Smooth muscle cell (in vitro differentiated cells): Measurements from ENCODE around the gene PIWIL4. TPM values are rescaled to one million over a fixed set of nuclear protein-coding genes. Genes with fewer than 3 reads are reported as not detected.

Source experiments
- DNase-seq: peaks from one replicate; lab custom pipeline; 2025; ENCODE audit not compliant: unreplicated experiment; lab: John Stamatoyannopoulos, UW
- H2AFZ ChIP-seq: fragments of 200-600 bp; sonication (generic); 2 replicates; pipeline ENCODE4 v1.6.0; 2016; ENCODE audit warnings: antibody characterized with exemption, low read depth, mild to moderate bottlenecking
- H3F3A ChIP-seq: fragments of 200-600 bp; sonication (generic); 2 replicates; pipeline ENCODE4 v1.6.0; 2017; ENCODE audit warnings: antibody characterized with exemption, low read depth
- H3K27ac ChIP-seq: fragments of 200-600 bp; sonication (generic); 2 replicates; pipeline ENCODE4 v1.5.1; 2016; ENCODE audit warnings: low read depth, mild to moderate bottlenecking
- H3K27me3 ChIP-seq: fragments of 200-600 bp; sonication (generic); 2 replicates; pipeline ENCODE4 v1.6.1; 2016; ENCODE audit warnings: low read depth, mild to moderate bottlenecking
- H3K36me3 ChIP-seq: fragments of 200-600 bp; sonication (generic); 2 replicates; pipeline ENCODE4 v1.5.1; 2016; ENCODE audit warnings: low read depth
- H3K4me1 ChIP-seq: fragments of 200-600 bp; sonication (generic); 2 replicates; pipeline ENCODE4 v1.5.1; 2016; ENCODE audit warnings: low read depth
- H3K4me2 ChIP-seq: fragments of 200-600 bp; sonication (generic); 2 replicates; pipeline ENCODE4 v1.6.0; 2016; ENCODE audit warnings: mild to moderate bottlenecking
- H3K4me3 ChIP-seq: fragments of 200-600 bp; sonication (generic); 2 replicates; pipeline ENCODE4 v1.5.1; 2016; ENCODE audit warnings: mild to moderate bottlenecking
- H3K79me2 ChIP-seq: fragments of 200-600 bp; sonication (generic); 2 replicates; pipeline ENCODE4 v1.6.0; 2016; ENCODE audit warnings: low read depth, mild to moderate bottlenecking
- H3K9ac ChIP-seq: fragments of 200-600 bp; sonication (generic); 2 replicates; pipeline ENCODE4 v1.6.0; 2016; ENCODE audit warnings: low read depth
- H3K9me3 ChIP-seq: fragments of 200-600 bp; sonication (generic); replicated peaks from 2 replicates; pipeline ENCODE4 v1.5.1; 2016; ENCODE audit warnings: low read depth
- H4K20me1 ChIP-seq: fragments of 200-600 bp; sonication (generic); 2 replicates; pipeline ENCODE4 v1.6.0; 2016; ENCODE audit warnings: low read depth
- CTCF ChIP-seq: fragments of 200-600 bp; sonication (generic); IDR thresholded peaks from 2 replicates; pipeline ENCODE4 v1.5.1; 2017; ENCODE audit warnings: borderline replicate concordance, mild to moderate bottlenecking, antibody characterized with exemption; ENCODE audit not compliant: insufficient read depth, poor library complexity, severe bottlenecking
- WGBS: methylation state at CpG from one replicate; pipeline ENCODE4 v1.1.7; 2016; ENCODE audit warnings: low lambda C conversion rate; 5-methylcytosine and 5-hydroxymethylcytosine counted together
- polyA plus RNA-seq: library from polyadenylated mRNA; unstranded; fragments of >200 nt; fragmentation: Nextera tagmentation; extraction: Ambion mirVana; gene quantifications from 2 replicates; pipeline ENCODE4 v1.2.1, GENCODE V29; 2016
- total RNA-seq: library from RNA; depleted of rRNA; stranded (reverse); fragments of >200 nt; gene quantifications from 2 replicates; pipeline ENCODE4 v1.2.3, GENCODE V29; 2014

Gene PIWIL4
- total and polyA plus RNA-seq, 2 experiments from 2014 or later: 0.88 to 3.1 TPM

GRCh38 chr11:94668212-94668793 is 101.1 kb downstream of the PIWIL4 start:
- Histone ChIP-seq H3F3A (no peaks in the 10 kb centered on the region), H3K4me2 (no peak overlapping the region), H4K20me1 (no peaks in the 10 kb centered on the region), H2AFZ (no peak overlapping the region), H3K9me3 (no peaks in the 10 kb centered on the region), H3K4me3 (no peak overlapping the region), H3K27ac (no peak overlapping the region), H3K9ac (no peak overlapping the region), H3K4me1 (no peaks in the 10 kb centered on the region), H3K27me3 (no peaks in the 10 kb centered on the region), H3K36me3 (no peaks in the 10 kb centered on the region), H3K79me2 (no peaks in the 10 kb centered on the region)
- no peak for DNase-seq
- WGBS: 87% methylated on average over 2 of the region's 2 CpGs
- no peak for TF ChIP-seq CTCF

- H3K9ac ChIP-seq: no peak overlapping the region
- no peak for TF ChIP-seq CTCF
- peak overlapping the region; percentile 41 for H2AFZ ChIP-seq
- H3K4me3 ChIP-seq: no peak overlapping the region
- no peaks in the 10 kb centered on the region for H3K79me2 ChIP-seq
- no peaks in the 10 kb centered on the region for H3K36me3 ChIP-seq
- H3F3A ChIP-seq: no peaks in the 10 kb centered on the region
- WGBS: 82% methylated on average over 4 of the region's 4 CpGs
- H3K27ac ChIP-seq: no peak overlapping the region
- H3K4me1 ChIP-seq: no peaks in the 10 kb centered on the region
- no peaks in the 10 kb centered on the region for H3K27me3 ChIP-seq
- no peaks in the 10 kb centered on the region for H4K20me1 ChIP-seq
- no peak overlapping the region for H3K4me2 ChIP-seq
- DNase-seq: no peak
- H3K9me3 ChIP-seq: no peaks in the 10 kb centered on the region
Measured at GRCh38 chr11:94669023-94669422, 101.9 kb downstream of the PIWIL4 start.

Other genes with a start within 250 kb of the PIWIL4 start
- 1.1 and 2.1 TPM in 2 replicates for gene GPR83, start 165.9 kb upstream of the PIWIL4 start, total RNA-seq
- gene GPR83, start 165.9 kb upstream of the PIWIL4 start, polyA plus RNA-seq: 0.05 and 0.20 TPM in 2 replicates
- 12.3 and 15.1 TPM in 2 replicates for gene MRE11, start 73.5 kb upstream of the PIWIL4 start, total RNA-seq
- gene MRE11, start 73.5 kb upstream of the PIWIL4 start, polyA plus RNA-seq: 5.1 and 6.7 TPM in 2 replicates
- 20.3 and 31.8 TPM in 2 replicates for gene ANKRD49, start 73.4 kb upstream of the PIWIL4 start, total RNA-seq
- gene ANKRD49, start 73.4 kb upstream of the PIWIL4 start, polyA plus RNA-seq: 13.6 and 13.7 TPM in 2 replicates
- gene C11orf97, start 54.9 kb upstream of the PIWIL4 start, total RNA-seq: not detected in 2 replicates
- not detected in 2 replicates for gene C11orf97, start 54.9 kb upstream of the PIWIL4 start, polyA plus RNA-seq
- gene FUT4, start 23.4 kb upstream of the PIWIL4 start, total RNA-seq: 5.7 and 7.2 TPM in 2 replicates
- 4.4 and 5.1 TPM in 2 replicates for gene FUT4, start 23.4 kb upstream of the PIWIL4 start, polyA plus RNA-seq
- 61.0 and 63.5 TPM in 2 replicates for gene AMOTL1, start 201.0 kb downstream of the PIWIL4 start, total RNA-seq
- gene AMOTL1, start 201.0 kb downstream of the PIWIL4 start, polyA plus RNA-seq: 23.4 and 23.8 TPM in 2 replicates